Measurements from ENCODE around the gene EMILIN3.
A peak's percentile ranks its signal among the peaks of the same experiment; 100 is the strongest.

The EMILIN3 gene

GRCh38 chr20:41366546-41367392 is at the start of gene EMILIN3:
Gene EMILIN3, minus strand, starts transcription at chr20:41366818. Its CDS starts 184 bp downstream, at chr20:41366634.
- no peak for DNase-seq (ENCODE audit: low spot score)

- DNase-seq (ENCODE audit: low spot score) = no peak
These were observed 48.6 kb upstream of the EMILIN3 start for GRCh38 chr20:41415191-41415590.

GRCh38 chr20:41413169-41413568 is 46.6 kb upstream of the EMILIN3 start:
- DNase-seq (ENCODE audit: low spot score) = no peak

GRCh38 chr20:41412324-41413120 is 45.9 kb upstream of the EMILIN3 start:
- no peak for DNase-seq (ENCODE audit: low spot score)

- peak; percentile 60 for DNase-seq (ENCODE audit: low spot score)
These were observed 44.8 kb upstream of the EMILIN3 start for GRCh38 chr20:41411391-41411847.

GRCh38 chr20:41408986-41409385 is 42.4 kb upstream of the EMILIN3 start:
- DNase-seq (ENCODE audit: low spot score) = peak; percentile 17

GRCh38 chr20:41408156-41408794 is 41.7 kb upstream of the EMILIN3 start:
- no peak for DNase-seq (ENCODE audit: low spot score)

- no peak for DNase-seq (ENCODE audit: low spot score)
These were observed 41.0 kb upstream of the EMILIN3 start for GRCh38 chr20:41407607-41408006.

GRCh38 chr20:41406896-41407444 is 40.4 kb upstream of the EMILIN3 start:
- no peak for DNase-seq (ENCODE audit: low spot score)

GRCh38 chr20:41406353-41406752 is 39.7 kb upstream of the EMILIN3 start:
- no peak for DNase-seq (ENCODE audit: low spot score)

- DNase-seq (ENCODE audit: low spot score) = no peak
These were observed 38.8 kb upstream of the EMILIN3 start for GRCh38 chr20:41405436-41405835.

- DNase-seq (ENCODE audit: low spot score) = no peak
These were observed 37.0 kb upstream of the EMILIN3 start for GRCh38 chr20:41403604-41404003.

GRCh38 chr20:41398408-41398807 is 31.8 kb upstream of the EMILIN3 start:
- no peak for DNase-seq (ENCODE audit: low spot score)

GRCh38 chr20:41395667-41396664 is 29.3 kb upstream of the EMILIN3 start:
- DNase-seq (ENCODE audit: low spot score) = no peak

GRCh38 chr20:41394931-41395666 is 28.5 kb upstream of the EMILIN3 start:
- DNase-seq (ENCODE audit: low spot score) = no peak

GRCh38 chr20:41394081-41394480 is 27.5 kb upstream of the EMILIN3 start:
- DNase-seq (ENCODE audit: low spot score) = no peak

GRCh38 chr20:41393705-41394066 is 27.1 kb upstream of the EMILIN3 start:
- peak; percentile 12 for DNase-seq (ENCODE audit: low spot score)

GRCh38 chr20:41392871-41393704 is 26.5 kb upstream of the EMILIN3 start:
- peak; percentile 82 for DNase-seq (ENCODE audit: low spot score)

GRCh38 chr20:41392295-41392694 is 25.7 kb upstream of the EMILIN3 start:
- no peak for DNase-seq (ENCODE audit: low spot score)
